K562 (cell line): ENCODE measurements around the gene CCDC196. TPM values are rescaled to one million over a fixed set of nuclear protein-coding genes. Genes with fewer than 3 reads are reported as not detected.

Experiments used
- ATF7 ChIP-seq: fragments of 450-650 bp; IDR thresholded peaks from 2 replicates; pipeline ENCODE4 v1.7.1; 2014; ENCODE audit warnings: mild to moderate bottlenecking, moderate library complexity
- CBFA2T2 ChIP-seq: fragments of 450-650 bp; conservative IDR thresholded peaks from 2 replicates; pipeline ENCODE4 v1.6.1; 2017; ENCODE audit warnings: mild to moderate bottlenecking
- CHD2 ChIP-seq: IDR thresholded peaks from 2 replicates; pipeline ENCODE4 v1.6.1; 2011; ENCODE audit warnings: low read depth, low read length
- EP300 ChIP-seq: IDR thresholded peaks from 2 replicates; pipeline ENCODE4 v1.6.1; 2012; ENCODE audit warnings: low read length, improper control_type of control experiment
- ESRRB ChIP-seq: fragments of 250-450 bp; sonication (Bioruptor Pico); IDR thresholded peaks from 2 replicates; pipeline ENCODE4 v1.5.0; 2020; ENCODE audit warnings: mild to moderate bottlenecking, moderate library complexity, borderline replicate concordance
- FOXK2 ChIP-seq, 2 experiments: fragments of 450-650 bp; IDR thresholded peaks in 1 of 2; conservative IDR thresholded peaks in 1 of 2; 2 replicates each; pipeline ENCODE4 v1.6.1; 2016; ENCODE audit warnings: low read depth in 2 of 2, mild to moderate bottlenecking in 1 of 2
- FOXO4 ChIP-seq: fragments of 450-650 bp; formaldehyde crosslinking; IDR thresholded peaks from 2 replicates; pipeline ENCODE4 v1.4.0; 2020; ENCODE audit warnings: mild to moderate bottlenecking, moderate library complexity
- HDAC2 ChIP-seq: fragments of 450-650 bp; IDR thresholded peaks from 2 replicates; pipeline ENCODE4 v1.6.1; 2016; ENCODE audit warnings: mild to moderate bottlenecking
- KDM1A ChIP-seq, 2 experiments: fragments of 450-650 bp; IDR thresholded peaks; 2 replicates each; pipeline ENCODE4 v1.6.1; 2016; ENCODE audit warnings: mild to moderate bottlenecking in 2 of 2
- L3MBTL2 ChIP-seq: fragments of 450-650 bp; IDR thresholded peaks from 2 replicates; pipeline ENCODE4 v1.6.1; 2016; ENCODE audit warnings: mild to moderate bottlenecking, moderate library complexity
- MTA1 ChIP-seq: fragments of 450-650 bp; IDR thresholded peaks from 2 replicates; pipeline ENCODE4 v1.6.1; 2017; ENCODE audit warnings: borderline replicate concordance
- NCOA2 ChIP-seq, 2 experiments: fragments of 450-650 bp; IDR thresholded peaks; 2 replicates each; pipeline ENCODE4 v1.6.1; 2018; ENCODE audit warnings: mild to moderate bottlenecking in 2 of 2, moderate library complexity in 1 of 2; ENCODE audit not compliant: partially characterized antibody in 2 of 2
- PCBP1 ChIP-seq: fragments of 200-400 bp; formaldehyde crosslinking; IDR thresholded peaks from 2 replicates; pipeline ENCODE4 v1.6.1; 2018; ENCODE audit warnings: mild to moderate bottlenecking, low read depth, low read length; ENCODE audit not compliant: poor library complexity, severe bottlenecking
- PURB ChIP-seq: sonication (generic); formaldehyde crosslinking; IDR thresholded peaks from 2 replicates; pipeline ENCODE4 v1.9.0; 2021; ENCODE audit warnings: low read depth, mild to moderate bottlenecking, missing genetic modification reagents
- RAD51 ChIP-seq: fragments of 450-650 bp; IDR thresholded peaks from 2 replicates; pipeline ENCODE4 v1.7.1; 2016; ENCODE audit warnings: low read depth, mild to moderate bottlenecking, borderline replicate concordance
- RFX7 ChIP-seq: fragments of 250-450 bp; sonication (Bioruptor Pico); IDR thresholded peaks from 2 replicates; pipeline ENCODE4 v1.5.1; 2021; ENCODE audit warnings: mild to moderate bottlenecking
- SMAD2 ChIP-seq: fragments of 150-350 bp; IDR thresholded peaks from 2 replicates; pipeline ENCODE4 v1.6.1; 2014; ENCODE audit warnings: low read depth, mild to moderate bottlenecking, low read length
- SUPT5H ChIP-seq: fragments of 450-650 bp; IDR thresholded peaks from 2 replicates; pipeline ENCODE4 v1.6.1; 2016
- TAF15 ChIP-seq: fragments of 200-400 bp; formaldehyde crosslinking; IDR thresholded peaks from 2 replicates; pipeline ENCODE4 v1.6.1; 2017; ENCODE audit warnings: mild to moderate bottlenecking, low read depth, low read length, moderate library complexity
- WHSC1 ChIP-seq: IDR thresholded peaks from one replicate; pipeline ENCODE4 v1.6.1; 2012; ENCODE audit warnings: low read length, control low read depth, inconsistent platforms
- ZBTB17 ChIP-seq: fragments of 450-650 bp; formaldehyde crosslinking; IDR thresholded peaks from 2 replicates; pipeline ENCODE4 v1.4.0; 2020; ENCODE audit warnings: mild to moderate bottlenecking
- ZFP1 ChIP-seq: fragments of 450-650 bp; formaldehyde crosslinking; IDR thresholded peaks from 2 replicates; pipeline ENCODE4 v1.4.0; 2020; ENCODE audit warnings: mild to moderate bottlenecking, mixed read lengths
- ZHX1 ChIP-seq: fragments of 150-350 bp; conservative IDR thresholded peaks from 2 replicates; pipeline ENCODE4 v1.6.1; 2014; ENCODE audit warnings: low read length
- ZKSCAN8 ChIP-seq: fragments of 200-800 bp; sonication (Bioruptor generic); IDR thresholded peaks from 2 replicates; pipeline ENCODE4 v1.6.1; 2016; ENCODE audit warnings: missing genetic modification characterization, missing compliant biosample characterization
- ZNF232 ChIP-seq: sonication (generic); formaldehyde crosslinking; IDR thresholded peaks from 2 replicates; pipeline ENCODE4 v1.8.0; 2022; ENCODE audit warnings: mild to moderate bottlenecking, missing genetic modification reagents
- ZNF3 ChIP-seq: fragments of 250-450 bp; sonication (Bioruptor Pico); IDR thresholded peaks from 2 replicates; pipeline ENCODE4 v1.5.0; 2021; ENCODE audit warnings: mild to moderate bottlenecking, moderate library complexity
- ZNF384 ChIP-seq: IDR thresholded peaks from 2 replicates; pipeline ENCODE4 v1.6.1; 2012; ENCODE audit warnings: low read depth, low read length, improper control_type of control experiment
- ZNF699 ChIP-seq: fragments of 250-450 bp; sonication (Bioruptor Pico); IDR thresholded peaks from 2 replicates; pipeline ENCODE4 v1.8.0; 2021; ENCODE audit warnings: mild to moderate bottlenecking, moderate library complexity; ENCODE audit not compliant: insufficient replicate concordance
- ZSCAN29 ChIP-seq: fragments of 450-650 bp; IDR thresholded peaks from 2 replicates; pipeline ENCODE4 v1.6.1; 2017
- polyA plus RNA-seq, 8 experiments: library from polyadenylated mRNA; depleted of rRNA in 4 of 8; stranded (reverse) in 5 of 8; unstranded in 3 of 8; fragments of >200 nt; fragmentation: Nextera tagmentation in 2 of 8; fragmentation: Illumina TruSeq in 1 of 8; extraction: Ambion mirVana in 2 of 8; extraction: Trizol in 1 of 8; gene quantifications; 2 replicates each; pipeline versions ENCODE4 v1.2.1 to v1.2.3, GENCODE V29; 2011 to 2014; ENCODE audit warnings: inconsistent platforms in 1 of 8, missing spikeins in 1 of 8
- total RNA-seq, 7 experiments: library from RNA; depleted of rRNA in 6 of 7; stranded (reverse); fragments of >200 nt in 6 of 7; fragmentation: Illumina TruSeq in 2 of 7; extraction: Trizol in 2 of 7; gene quantifications; 2 replicates each; pipeline versions ENCODE4 v1.2.1 to v1.2.3, GENCODE V29; 2011 to 2021; ENCODE audit warnings: low replicate concordance in 1 of 7

Gene CCDC196
- total and polyA plus RNA-seq, 9 of the 15 experiments (the other 6 are each of a cell fraction or from before 2014, with no cell fraction given) = not detected

DNA sequence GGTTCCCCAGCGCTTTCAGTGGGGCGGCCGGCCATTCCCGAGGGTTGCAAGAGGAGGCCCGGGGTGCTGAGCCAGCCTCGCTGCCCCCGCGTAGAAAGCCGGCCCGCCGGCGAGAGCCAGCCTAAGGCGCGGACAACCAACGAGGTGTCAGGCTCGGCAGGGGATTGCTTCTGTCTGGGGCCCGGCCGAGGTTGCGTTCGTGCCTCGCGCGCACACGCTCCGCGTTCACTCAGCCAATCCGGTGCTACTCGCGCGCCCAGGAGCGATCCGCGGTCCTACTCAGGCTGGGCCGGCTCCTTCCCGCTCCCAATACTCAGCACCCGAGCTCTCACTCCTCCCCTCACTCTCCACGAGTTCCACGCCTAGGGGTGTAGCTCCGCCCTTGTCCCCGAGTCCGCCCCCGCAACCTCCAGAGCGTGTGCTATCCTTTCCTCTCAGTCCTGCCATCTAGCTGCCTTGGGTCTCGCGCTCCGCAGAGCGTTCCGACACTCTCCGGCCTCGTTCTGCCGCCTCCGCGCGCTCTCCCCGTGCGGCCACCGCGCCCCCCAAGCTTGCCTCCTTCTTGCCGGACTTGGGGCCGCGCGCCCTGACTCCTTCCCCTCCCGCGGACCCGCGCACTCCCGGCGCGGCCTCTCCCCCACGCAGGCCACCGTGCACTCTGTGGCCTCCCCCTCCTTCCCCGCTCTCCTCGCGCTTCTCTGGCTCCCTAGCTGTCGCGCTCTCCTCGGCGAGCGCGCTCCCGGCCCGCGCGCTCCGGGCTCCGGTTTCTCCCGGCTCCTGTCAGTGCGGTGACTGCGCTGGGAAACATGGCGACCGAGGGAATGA is 21.8 kb downstream of the CCDC196 start, which contains the start of gene GPHN (continued):
- TF ChIP-seq ESRRB (CRISPR knock-in tag) = no peak
- peak; percentile 63; the same call in 1 of the 2 replicates for TF ChIP-seq CHD2
- no peak for TF ChIP-seq RFX7
- TF ChIP-seq MTA1 = no peak
- TF ChIP-seq CBFA2T2 = no peak
- TF ChIP-seq ZBTB17 (CRISPR knock-in tag) = peak; percentile 99
- TF ChIP-seq ZNF699 (CRISPR knock-in tag) = no peak
- no peak for TF ChIP-seq PCBP1
- TF ChIP-seq ZHX1 = no peak; the same call in 1 of the 2 replicates
- TF ChIP-seq KDM1A (IDR thresholded peaks at IDR 0.05) = no peak
- TF ChIP-seq ZSCAN29 = no peak
- no peak for TF ChIP-seq ZNF384
- no peak for TF ChIP-seq NCOA2 (IDR thresholded peaks at IDR 0.05; ENCODE audit: partially characterized antibody in 2 of 2)
- no peak for TF ChIP-seq ZNF232 (CRISPR knock-in tag)
- TF ChIP-seq WHSC1 = no peak
- TF ChIP-seq ZNF3 = no peak
- no peak for TF ChIP-seq ZKSCAN8 (CRISPR knock-in tag)
- TF ChIP-seq EP300 = no peak
- TF ChIP-seq PURB (CRISPR knock-in tag) = no peak
- no peak for TF ChIP-seq SMAD2
- no peak; the same call in 1 of the 2 replicates for TF ChIP-seq RAD51
- TF ChIP-seq FOXO4 (CRISPR knock-in tag) = no peak
- no peak for TF ChIP-seq TAF15
- peak; percentile 91 for TF ChIP-seq L3MBTL2
- TF ChIP-seq HDAC2 = no peak
- TF ChIP-seq ZFP1 = no peak
- TF ChIP-seq SUPT5H = peak; percentile 80
- TF ChIP-seq FOXK2 (conservative IDR thresholded peaks at IDR 0.05 in 1 of 2, IDR thresholded peaks at IDR 0.05 in 1 of 2; ENCODE audit: low read depth in 2 of 2) = 0 out of 4 replicates have a peak, but pooled peaks have one; percentile 16 to 18
- peak; percentile 35; the same call in 1 of the 2 replicates for TF ChIP-seq ATF7
